ENCODE measurements around the gene TP53BP2. TPM values are rescaled to one million over a fixed set of nuclear protein-coding genes. Genes with fewer than 3 reads are reported as not detected.

Gene TP53BP2
- total RNA-seq, 1 experiment from 2014 or later: 38.2 TPM

DNA sequence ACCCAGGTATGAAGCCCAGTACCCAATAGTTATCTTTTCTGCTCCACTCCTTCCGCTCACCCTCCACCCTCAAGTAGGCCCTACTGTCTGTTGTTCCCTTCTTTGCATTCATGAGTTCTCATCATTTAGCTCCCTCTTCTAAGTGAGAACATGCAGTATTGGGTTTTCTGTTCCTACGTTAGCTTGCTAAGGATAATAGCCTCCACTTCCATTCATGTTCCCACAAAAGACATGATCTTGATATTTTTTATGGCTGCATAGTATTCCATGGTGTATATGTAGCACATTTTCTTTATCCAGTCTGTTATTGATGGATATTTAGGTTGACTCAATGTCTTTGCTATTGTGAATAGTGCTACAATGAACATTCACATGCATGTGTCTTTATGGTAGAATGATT lies 2.8 kb upstream of the TP53BP2 start (continued):
- TF ChIP-seq ZNF274 (IDR thresholded peaks at IDR 0.05; ENCODE audit: low read depth, low read length): no peak

DNA sequence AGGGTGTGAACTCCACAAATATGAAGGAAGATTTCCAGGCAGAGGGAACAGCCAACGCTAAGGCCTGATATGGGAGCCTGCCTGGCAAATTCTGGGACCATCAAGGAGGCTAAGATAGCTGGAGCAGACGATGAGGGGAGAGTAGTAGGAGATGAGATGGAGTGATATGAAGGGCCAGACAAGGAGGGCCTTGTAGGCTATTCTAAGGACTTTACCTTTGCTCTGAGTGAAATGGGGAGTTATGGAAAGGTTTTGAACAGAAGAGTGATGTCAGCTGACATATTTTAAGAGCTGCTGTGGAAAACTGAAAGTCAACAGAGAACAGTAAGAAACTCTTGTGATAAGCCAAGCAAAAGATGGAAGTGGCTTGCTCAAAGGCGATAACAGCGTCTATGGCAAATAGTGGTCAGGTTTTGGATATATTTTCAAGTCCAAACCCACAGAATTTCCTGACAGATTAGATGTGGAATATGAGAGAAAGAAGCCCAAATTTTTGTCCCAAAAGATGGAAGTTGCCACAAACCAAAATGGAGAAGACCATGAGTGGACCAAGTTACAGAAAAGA lies 2.1 kb upstream of the TP53BP2 start:
- no peaks in the 10 kb centered on the region; the same call in 1 of the 2 replicates for H3K9me2 ChIP-seq (ENCODE audit: insufficient read depth)
- no peak overlapping the region for H3K9ac ChIP-seq (ENCODE audit: low read length)
- ChIA-PET CTCF (no interaction called here), RAD21 (ENCODE audit: low non-redundant PET in 1 of 2, low total read pairs in 2 of 2, uncharacterized antibody in 2 of 2, unreplicated experiment in 2 of 2) (no interaction called here), POLR2A (no interaction called here)
- peaks cover 26% of the 10 kb centered on the region for H3K79me2 ChIP-seq (ENCODE audit: insufficient read depth, low read length)
- no peak overlapping the region for H3K4me3 ChIP-seq (replicated peaks in 1 of 2; ENCODE audit: low read depth in 1 of 2, low read length in 2 of 2)
- intact Hi-C loops (cut with micrococcal nuclease): loop anchor here (5.0 kb wide), 1 partner anchor 146 kb away; no protein-coding TSS in a partner anchor
- no peak overlapping the region for H3K4me2 ChIP-seq (ENCODE audit: low read length)
- no TSS peak for BruUV-seq (replicated peaks)
- H2AFZ ChIP-seq (ENCODE audit: low read depth, low read length, poor library complexity, severe bottlenecking): peak overlapping the region; percentile 13
- TF ChIP-seq TCF7L2 (IDR thresholded peaks at IDR 0.05; ENCODE audit: borderline replicate concordance, extremely low read depth, insufficient read depth, insufficient read length): no peak
- TF ChIP-seq EGR1 (IDR thresholded peaks at IDR 0.05; ENCODE audit: low read depth): no peak
- TF ChIP-seq POLR2A (IDR thresholded peaks at IDR 0.05; ENCODE audit: borderline replicate concordance, extremely low read depth, insufficient read depth, insufficient read length): no peak
- no peak for TF ChIP-seq JUND (IDR thresholded peaks at IDR 0.05)
- TF ChIP-seq SIN3A (IDR thresholded peaks at IDR 0.05; ENCODE audit: low read depth): no peak
- TF ChIP-seq CBX3 (IDR thresholded peaks at IDR 0.05; ENCODE audit: low read depth): no peak
- no peak for TF ChIP-seq SP1 (IDR thresholded peaks at IDR 0.05; ENCODE audit: low read depth)
- TF ChIP-seq ZFX (IDR thresholded peaks at IDR 0.05): no peak
- no peak for ATAC-seq
- H3K27me3 ChIP-seq (ENCODE audit: insufficient read depth, low read length): no peaks in the 10 kb centered on the region
- peaks cover 3 to 23% of the 10 kb centered on the region in 2 experiments; a peak in 3 of 4 replicates for H3K4me1 ChIP-seq (ENCODE audit: control insufficient read depth in 1 of 2, insufficient read depth in 2 of 2, low read length in 2 of 2)
- no peak for DNase-seq (ENCODE audit: low read depth, low spot score)
- H3K27ac ChIP-seq (ENCODE audit: low read depth, low read length): no peak overlapping the region
- no peaks in the 10 kb centered on the region for H4K20me1 ChIP-seq (ENCODE audit: insufficient read depth)
- H3K36me3 ChIP-seq (ENCODE audit: control insufficient read depth in 1 of 2, insufficient read depth in 2 of 2, low read length in 2 of 2): no peaks in the 10 kb centered on the region
- H3K9me3 ChIP-seq (ENCODE audit: control insufficient read depth in 1 of 2, insufficient read depth in 1 of 2, low read depth in 1 of 2, low read length in 2 of 2): no peaks in the 10 kb centered on the region

Measured in HCT116 (cell line).